Breast epithelium (tissue), 3 donors: ENCODE results near the gene OR2B6.

ENCODE experiments used
- CTCF ChIP-seq, 3 donors: fragments of 450-650 bp; IDR thresholded peaks; one replicate each; pipeline ENCODE4 v1.5.1; 2016 to 2017; ENCODE audit warnings: antibody characterized with exemption in 3 of 3, mild to moderate bottlenecking in 3 of 3, moderate library complexity in 3 of 3
- POLR2A ChIP-seq: fragments of 450-650 bp; IDR thresholded peaks from one replicate; pipeline ENCODE4 v1.6.1; 2016; ENCODE audit warnings: antibody characterized with exemption, mild to moderate bottlenecking, moderate library complexity
- POLR2AphosphoS5 ChIP-seq, 3 donors: sonication (generic); formaldehyde crosslinking; IDR thresholded peaks; one replicate each; pipeline ENCODE4 v1.6.1; 2017; ENCODE audit warnings: antibody characterized with exemption in 3 of 3

DNA sequence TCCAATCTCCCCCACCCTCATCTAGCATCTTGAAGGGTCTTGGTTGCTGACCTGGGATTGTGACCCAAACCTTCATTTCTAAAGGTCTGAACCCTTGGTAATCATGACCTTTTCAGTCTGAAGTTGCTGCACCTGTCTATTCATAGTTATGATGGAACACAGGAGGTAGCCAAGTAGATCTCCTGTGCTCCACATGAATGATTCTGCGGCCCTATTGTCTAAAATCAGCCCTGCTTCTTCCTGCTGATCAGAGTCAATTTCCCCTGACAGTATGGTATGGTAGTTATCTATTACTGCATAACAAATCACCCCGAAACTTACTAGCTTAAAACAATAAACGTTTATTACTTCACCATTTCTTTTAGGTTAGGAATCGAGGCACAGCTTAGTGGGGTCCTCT is 9.0 kb downstream of the OR2B6 start:
- TF ChIP-seq CTCF (IDR thresholded peaks at IDR 0.05) (no peak), POLR2A (no peak), POLR2AphosphoS5 (IDR thresholded peaks at IDR 0.05) (no peak)
